ENCODE data around the gene ENTR1. TPM values are rescaled to one million over a fixed set of nuclear protein-coding genes. Genes with fewer than 3 reads are reported as not detected.

The ENTR1 gene
- total RNA-seq, 4 donors from 2014 or later: 37.4 to 93.0 (median 49.7) TPM

- DNase-seq (ENCODE audit: low spot score in 2 of 2): no peak
- no peaks in the 10 kb centered on the region for H3K36me3 ChIP-seq
- no peaks in the 10 kb centered on the region for H3K9me3 ChIP-seq
- no peak overlapping the region for H3K4me3 ChIP-seq
- H3K27ac ChIP-seq: no peak overlapping the region
- WGBS: 94% methylated on average over 3 of the region's 45 CpGs
- H3K27me3 ChIP-seq: no peaks in the 10 kb centered on the region
- peaks cover 25% of the 10 kb centered on the region for H3K4me1 ChIP-seq
- TF ChIP-seq CTCF (IDR thresholded peaks at IDR 0.05) (no peak), EP300 (IDR thresholded peaks at IDR 0.05) (no peak), POLR2AphosphoS5 (IDR thresholded peaks at IDR 0.05) (no peak), POLR2A (IDR thresholded peaks at IDR 0.05) (no peak)
Observed at GRCh38 chr9:136367296-136368145, 42.9 kb downstream of the ENTR1 start.

GRCh38 chr9:136366826-136367225 is 43.6 kb downstream of the ENTR1 start:
- H3K4me1 ChIP-seq: peaks cover 26% of the 10 kb centered on the region
- WGBS: 100% methylated on average over 3 of the region's 9 CpGs
- no peak for DNase-seq (ENCODE audit: low spot score in 2 of 2)
- H3K9me3 ChIP-seq: no peaks in the 10 kb centered on the region
- H3K27me3 ChIP-seq: no peaks in the 10 kb centered on the region
- H3K27ac ChIP-seq: no peak overlapping the region
- H3K4me3 ChIP-seq: no peak overlapping the region
- no peaks in the 10 kb centered on the region for H3K36me3 ChIP-seq
- TF ChIP-seq POLR2AphosphoS5 (IDR thresholded peaks at IDR 0.05) (no peak), POLR2A (IDR thresholded peaks at IDR 0.05) (no peak), CTCF (IDR thresholded peaks at IDR 0.05) (no peak), EP300 (IDR thresholded peaks at IDR 0.05) (no peak)

- WGBS: 63% methylated on average over 9 of the region's 9 CpGs
- no peak for DNase-seq (ENCODE audit: low spot score in 2 of 2)
- no peaks in the 10 kb centered on the region for H3K9me3 ChIP-seq
- no peaks in the 10 kb centered on the region for H3K36me3 ChIP-seq
- TF ChIP-seq CTCF (IDR thresholded peaks at IDR 0.05) (no peak), EP300 (IDR thresholded peaks at IDR 0.05) (no peak), POLR2A (IDR thresholded peaks at IDR 0.05) (no peak), POLR2AphosphoS5 (IDR thresholded peaks at IDR 0.05) (no peak)
- H3K27me3 ChIP-seq: no peaks in the 10 kb centered on the region
- H3K4me3 ChIP-seq: no peak overlapping the region
- H3K27ac ChIP-seq: no peak overlapping the region
- peaks cover 34% of the 10 kb centered on the region for H3K4me1 ChIP-seq
Observed at GRCh38 chr9:136365775-136366222, 44.6 kb downstream of the ENTR1 start.

- no peaks in the 10 kb centered on the region for H3K9me3 ChIP-seq
Observed at GRCh38 chr9:136364942-136365774, 45.3 kb downstream of the ENTR1 start.

More at GRCh38 chr9:136364942-136365774, 45.3 kb downstream of the ENTR1 start:
- H3K36me3 ChIP-seq: no peaks in the 10 kb centered on the region
- H3K27me3 ChIP-seq: no peaks in the 10 kb centered on the region
- H3K4me3 ChIP-seq: no peak overlapping the region
- H3K27ac ChIP-seq: no peak overlapping the region
- H3K4me1 ChIP-seq: peaks cover 39% of the 10 kb centered on the region
- 96% methylated on average over 3 of the region's 31 CpGs for WGBS
- DNase-seq (ENCODE audit: low spot score in 2 of 2): no peak
- TF ChIP-seq POLR2A (IDR thresholded peaks at IDR 0.05) (no peak), POLR2AphosphoS5 (IDR thresholded peaks at IDR 0.05) (no peak), CTCF (IDR thresholded peaks at IDR 0.05) (no peak), EP300 (IDR thresholded peaks at IDR 0.05) (no peak)
